COLO668 (cell line): Measurements from ENCODE around the gene CEND1.
"Not testable (repeated sequence)": the region's sequence is repeated elsewhere in the genome, so short reads cannot be mapped to it uniquely, and the experiment has no call there.

ENCODE experiments used
- DNase-seq: peaks from one replicate; lab custom pipeline; 2025; ENCODE audit not compliant: unreplicated experiment; lab: John Stamatoyannopoulos, UW

Gene CEND1

GRCh38 chr11:765025-765801 lies 24.7 kb downstream of the CEND1 start:
- peak; percentile 7 for DNase-seq

- DNase-seq, result no peak
Observed at GRCh38 chr11:764322-765024, 25.4 kb downstream of the CEND1 start.

- DNase-seq, result no peak
Observed at GRCh38 chr11:763549-764321, 26.2 kb downstream of the CEND1 start.

- peak; percentile 16 for DNase-seq
Observed at GRCh38 chr11:763073-763463, 26.8 kb downstream of the CEND1 start.

GRCh38 chr11:762421-763072 lies 27.3 kb downstream of the CEND1 start:
- peak; percentile 4 for DNase-seq

GRCh38 chr11:761526-762108 lies 28.3 kb downstream of the CEND1 start:
- no peak for DNase-seq

GRCh38 chr11:760236-760635 lies 29.7 kb downstream of the CEND1 start:
- DNase-seq, result no peak

- DNase-seq, result no peak
Observed at GRCh38 chr11:749731-750130, 40.2 kb downstream of the CEND1 start.

- no peak for DNase-seq
Observed at GRCh38 chr11:748007-748359, 41.9 kb downstream of the CEND1 start.

GRCh38 chr11:747158-748006 lies 42.5 kb downstream of the CEND1 start, which contains the start of gene TALDO1:
Gene TALDO1 (plus strand): TSS chr11:747464. CDS start chr11:747482, 18 bp downstream.
- DNase-seq, result peak; percentile 82

GRCh38 chr11:746289-747157 lies 43.4 kb downstream of the CEND1 start:
- peak; percentile 16 for DNase-seq

GRCh38 chr11:745428-745827 lies 44.5 kb downstream of the CEND1 start:
- no peak for DNase-seq

- no peak for DNase-seq
Observed at GRCh38 chr11:742571-743201, 47.2 kb downstream of the CEND1 start.

GRCh38 chr11:742156-742546 lies 47.7 kb downstream of the CEND1 start:
- no peak for DNase-seq

GRCh38 chr11:737899-738298 lies 52.0 kb downstream of the CEND1 start:
- DNase-seq, result not testable (repeated sequence)

- DNase-seq, result no peak
Observed at GRCh38 chr11:737366-737765, 52.5 kb downstream of the CEND1 start.
